H1 (cell line): Measurements from ENCODE around the gene PPOX. TPM values are rescaled to one million over a fixed set of nuclear protein-coding genes. Genes with fewer than 3 reads are reported as not detected.

Source experiments
- BACH1 ChIP-seq: IDR thresholded peaks from 2 replicates; pipeline ENCODE4 v1.6.1; 2012; ENCODE audit warnings: low read length, improper control_type of control experiment
- BRCA1 ChIP-seq: IDR thresholded peaks from 2 replicates; pipeline ENCODE4 v1.6.1; 2012; ENCODE audit warnings: low read depth, low read length, improper control_type of control experiment
- CBX5 ChIP-seq: fragments of 300-800, 300-1000 bp; sonication (generic); IDR thresholded peaks from 2 replicates; pipeline ENCODE4 v1.7.1; 2016; ENCODE audit warnings: antibody characterized with exemption, low read length, low read depth
- EGR1 ChIP-seq: IDR thresholded peaks from 2 replicates; pipeline ENCODE4 v1.6.1; 2011; ENCODE audit warnings: low read depth, low read length, borderline replicate concordance
- EZH2 ChIP-seq: fragments of 200-600 bp; sonication (generic); IDR thresholded peaks from 2 replicates; pipeline ENCODE4 v1.7.1; 2012; ENCODE audit warnings: low read depth, mild to moderate bottlenecking, moderate library complexity, low read length, inconsistent platforms; ENCODE audit not compliant: severe bottlenecking
- FOSL1 ChIP-seq: IDR thresholded peaks from 2 replicates; pipeline ENCODE4 v1.6.1; 2011; ENCODE audit warnings: mild to moderate bottlenecking, low read depth, low read length, moderate library complexity; ENCODE audit not compliant: insufficient read depth
- GABPA ChIP-seq: IDR thresholded peaks from 2 replicates; pipeline ENCODE4 v1.6.1; 2011; ENCODE audit warnings: mild to moderate bottlenecking, low read length, moderate library complexity, borderline replicate concordance; ENCODE audit not compliant: insufficient read depth
- HDAC6 ChIP-seq: IDR thresholded peaks from one replicate; pipeline ENCODE4 v1.7.1; 2012; ENCODE audit warnings: low read depth, mild to moderate bottlenecking, inconsistent platforms, low read length, moderate library complexity
- JUN ChIP-seq: IDR thresholded peaks from 2 replicates; pipeline ENCODE4 v1.6.1; 2011; ENCODE audit warnings: low read depth, mild to moderate bottlenecking, improper control_type of control experiment, low read length
- KDM1A ChIP-seq: fragments of 200-600, 300-600 bp; sonication (generic); IDR thresholded peaks from 2 replicates; pipeline ENCODE4 v1.7.1; 2016; ENCODE audit warnings: mild to moderate bottlenecking, low read length, borderline replicate concordance
- RFX5 ChIP-seq: IDR thresholded peaks from 2 replicates; pipeline ENCODE4 v1.6.1; 2011; ENCODE audit warnings: low read depth, low read length, improper control_type of control experiment, borderline replicate concordance
- RXRA ChIP-seq: IDR thresholded peaks from 2 replicates; pipeline ENCODE4 v1.6.1; 2011; ENCODE audit warnings: low read depth, mild to moderate bottlenecking, low read length, moderate library complexity; ENCODE audit not compliant: insufficient read depth
- SIN3A ChIP-seq, 2 experiments: IDR thresholded peaks in 1 of 2; conservative IDR thresholded peaks in 1 of 2; 2 replicates each; pipeline ENCODE4 v1.6.1; 2011 to 2012; ENCODE audit warnings: low read length in 2 of 2, improper control_type of control experiment in 1 of 2, low read depth in 1 of 2, mild to moderate bottlenecking in 1 of 2
- SP2 ChIP-seq: IDR thresholded peaks from 2 replicates; pipeline ENCODE4 v1.6.1; 2012; ENCODE audit warnings: mild to moderate bottlenecking, low read length, inconsistent platforms
- SUZ12 ChIP-seq: fragments of 200-600 bp; sonication (generic); IDR thresholded peaks from 2 replicates; pipeline ENCODE4 v1.6.1; 2012; ENCODE audit warnings: mild to moderate bottlenecking, inconsistent platforms, low read length, moderate library complexity, mixed read lengths
- TBP ChIP-seq: IDR thresholded peaks from 2 replicates; pipeline ENCODE4 v1.6.1; 2011; ENCODE audit warnings: low read depth, low read length, improper control_type of control experiment
- TCF12 ChIP-seq: IDR thresholded peaks from 2 replicates; pipeline ENCODE4 v1.6.1; 2011; ENCODE audit warnings: low read depth, mild to moderate bottlenecking, low read length
- ZNF274 ChIP-seq: IDR thresholded peaks from 2 replicates; pipeline ENCODE4 v1.7.0; 2012; ENCODE audit warnings: low read length, borderline replicate concordance; ENCODE audit errors: extremely low read depth
- polyA plus RNA-seq, 7 experiments: library from polyadenylated mRNA; depleted of rRNA in 3 of 7; stranded (reverse) in 5 of 7; unstranded in 2 of 7; fragments of >200 nt in 5 of 7; fragments of 200-250 nt in 2 of 7; gene quantifications; 1 replicate in 5 of 7; 2 replicates in 1 of 7; 4 replicates in 1 of 7; pipeline versions ENCODE4 v1.2.1 to v1.2.3, GENCODE V29; 2011 to 2013; ENCODE audit warnings: missing spikeins in 2 of 7, mixed read lengths in 2 of 7
- total RNA-seq: library from RNA; stranded (reverse); fragmentation: NEBNext Ultra II Directional; extraction: Animal tissue kit (Norgen Biotek cat#: 25700); gene quantifications from 2 replicates; pipeline ENCODE4 v1.2.1, GENCODE V29; 2021
- TF ChIP-seq, protein P1 (sequence below): IDR thresholded peaks from 2 replicates; pipeline ENCODE4 v1.6.1; 2011; ENCODE audit warnings: low read length, improper control_type of control experiment
- TF ChIP-seq, protein P2 (sequence below), 3 experiments: IDR thresholded peaks; 1 replicate in 2 of 3; 2 replicates in 1 of 3; pipeline versions ENCODE4 v1.5.1 to v1.6.1; 2011; ENCODE audit warnings: low read length in 3 of 3, mild to moderate bottlenecking in 3 of 3, inconsistent platforms in 2 of 3, low read depth in 1 of 3, moderate library complexity in 1 of 3; ENCODE audit not compliant: insufficient read depth in 1 of 3; ENCODE audit errors: control extremely low read depth in 1 of 3

PPOX gene
- total and polyA plus RNA-seq, 2 of the 8 experiments (the other 6 are each of a cell fraction or from before 2014, with no cell fraction given) = 39.4 to 40.4 TPM

DNA sequence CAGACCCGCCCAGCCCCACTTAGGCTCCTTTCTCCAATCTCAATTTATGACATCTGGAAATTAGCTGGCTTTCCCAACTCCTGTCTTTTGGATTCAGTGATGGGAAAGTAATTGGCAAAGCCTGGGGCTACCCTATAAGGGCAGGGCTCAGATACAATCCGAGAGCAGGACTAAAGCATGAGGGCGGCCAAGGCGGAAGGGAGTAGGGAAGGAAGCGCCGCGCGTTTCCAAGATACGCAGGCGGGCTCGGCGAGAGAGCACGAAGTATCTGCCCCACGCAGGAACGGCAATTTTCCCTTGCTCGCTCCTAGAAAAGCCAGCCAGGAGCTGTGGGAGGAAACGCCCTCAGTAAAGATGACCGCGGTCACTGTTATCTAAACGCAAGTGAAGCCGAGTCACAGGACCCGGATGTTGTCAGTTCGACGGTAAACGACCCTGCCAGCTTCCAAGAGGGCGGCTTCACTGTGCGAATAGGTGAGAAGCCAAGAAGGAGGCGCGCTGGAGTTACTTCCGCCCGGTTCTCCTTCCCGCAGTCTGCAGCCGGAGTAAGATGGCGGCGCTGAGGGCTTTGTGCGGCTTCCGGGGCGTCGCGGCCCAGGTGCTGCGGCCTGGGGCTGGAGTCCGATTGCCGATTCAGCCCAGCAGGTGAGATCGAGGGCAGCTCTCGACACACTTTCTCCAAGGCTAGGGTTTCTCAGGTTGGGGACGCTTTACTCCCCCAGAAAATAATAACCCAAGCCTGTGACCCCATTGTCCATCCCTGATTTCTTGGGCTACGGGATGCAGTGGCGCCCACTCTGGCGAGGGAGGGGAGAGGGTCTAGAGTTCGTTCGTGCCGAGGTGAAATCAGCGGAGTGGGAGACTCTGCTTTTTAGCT, 35.8 kb downstream of the PPOX start, which contains the start of gene NDUFS2 (continued):
- TF ChIP-seq SP2 = no peak
- TF ChIP-seq ZNF274 = no peak
- TF ChIP-seq JUN = no peak
- TF ChIP-seq, protein P1, sequence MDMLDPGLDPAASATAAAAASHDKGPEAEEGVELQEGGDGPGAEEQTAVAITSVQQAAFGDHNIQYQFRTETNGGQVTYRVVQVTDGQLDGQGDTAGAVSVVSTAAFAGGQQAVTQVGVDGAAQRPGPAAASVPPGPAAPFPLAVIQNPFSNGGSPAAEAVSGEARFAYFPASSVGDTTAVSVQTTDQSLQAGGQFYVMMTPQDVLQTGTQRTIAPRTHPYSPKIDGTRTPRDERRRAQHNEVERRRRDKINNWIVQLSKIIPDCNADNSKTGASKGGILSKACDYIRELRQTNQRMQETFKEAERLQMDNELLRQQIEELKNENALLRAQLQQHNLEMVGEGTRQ = 0 out of 2 replicates have a peak, but pooled peaks have one; percentile 6
- TF ChIP-seq, protein P2, sequence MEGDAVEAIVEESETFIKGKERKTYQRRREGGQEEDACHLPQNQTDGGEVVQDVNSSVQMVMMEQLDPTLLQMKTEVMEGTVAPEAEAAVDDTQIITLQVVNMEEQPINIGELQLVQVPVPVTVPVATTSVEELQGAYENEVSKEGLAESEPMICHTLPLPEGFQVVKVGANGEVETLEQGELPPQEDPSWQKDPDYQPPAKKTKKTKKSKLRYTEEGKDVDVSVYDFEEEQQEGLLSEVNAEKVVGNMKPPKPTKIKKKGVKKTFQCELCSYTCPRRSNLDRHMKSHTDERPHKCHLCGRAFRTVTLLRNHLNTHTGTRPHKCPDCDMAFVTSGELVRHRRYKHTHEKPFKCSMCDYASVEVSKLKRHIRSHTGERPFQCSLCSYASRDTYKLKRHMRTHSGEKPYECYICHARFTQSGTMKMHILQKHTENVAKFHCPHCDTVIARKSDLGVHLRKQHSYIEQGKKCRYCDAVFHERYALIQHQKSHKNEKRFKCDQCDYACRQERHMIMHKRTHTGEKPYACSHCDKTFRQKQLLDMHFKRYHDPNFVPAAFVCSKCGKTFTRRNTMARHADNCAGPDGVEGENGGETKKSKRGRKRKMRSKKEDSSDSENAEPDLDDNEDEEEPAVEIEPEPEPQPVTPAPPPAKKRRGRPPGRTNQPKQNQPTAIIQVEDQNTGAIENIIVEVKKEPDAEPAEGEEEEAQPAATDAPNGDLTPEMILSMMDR (IDR thresholded peaks at IDR 0.05; ENCODE audit: control extremely low read depth in 1 of 3, insufficient read depth in 1 of 3, low read depth in 1 of 3, low read length in 3 of 3) = peak; percentile 31 to 62 (median 49)
- TF ChIP-seq BRCA1 = peak; percentile 18; the same call in 1 of the 2 replicates
- TF ChIP-seq TCF12 = 0 out of 2 replicates have a peak, but pooled peaks have one; percentile 37
- no peak for TF ChIP-seq KDM1A
- no peak for TF ChIP-seq RFX5
- peak; percentile 83; the same call in 1 of the 2 replicates for TF ChIP-seq GABPA
- peak in 1 of 2 experiments; percentile 89; a peak in 2 of 4 replicates for TF ChIP-seq SIN3A (conservative IDR thresholded peaks at IDR 0.05 in 1 of 2, IDR thresholded peaks at IDR 0.05 in 1 of 2; ENCODE audit: low read depth in 1 of 2, low read length in 2 of 2)
- no peak for TF ChIP-seq SUZ12
- TF ChIP-seq HDAC6 = no peak
- TF ChIP-seq EZH2 = no peak
- peak; percentile 35 for TF ChIP-seq BACH1
- no peak for TF ChIP-seq FOSL1
- TF ChIP-seq RXRA = no peak
- TF ChIP-seq TBP = peak; percentile 94
- no peak for TF ChIP-seq CBX5
- no peak for TF ChIP-seq EGR1
